CD4-positive, alpha-beta T cell (primary cell): Measurements from ENCODE around the gene RAI14. TPM values are rescaled to one million over a fixed set of nuclear protein-coding genes. Genes with fewer than 3 reads are reported as not detected.

Experiments
- ATAC-seq: fragments of 200-7000 bp; cut with Tn5 transposase; one replicate; pipeline ENCODE4 v1.10.0; 2022; ENCODE audit warnings: mild to moderate bottlenecking; ENCODE audit not compliant: poor library complexity
- CTCF ChIA-PET: fragments of 350-600 bp; sonication (Branson Sonifier 250); formaldehyde crosslinking; loops from one replicate; lab custom pipeline; 2021; ENCODE audit warnings: antibody characterized with exemption, inconsistent platforms; lab: Charles Lee
- POLR2A ChIA-PET: fragments of 350-600 bp; sonication (Branson Sonifier 250); formaldehyde crosslinking; loops from one replicate; lab custom pipeline; 2021; ENCODE audit warnings: antibody characterized with exemption, inconsistent platforms; lab: Charles Lee
- DNase-seq, 14 experiments: peaks; one replicate each; pipeline ENCODE4 v3.0.0-alpha.2; 2013 to 2020; ENCODE audit warnings: mixed read lengths in 2 of 14
- H3K27ac ChIP-seq, 2 donors: one replicate each; pipeline versions ENCODE4 v1.5.1 to v1.7.0; 2013; ENCODE audit warnings: low read length in 2 of 2, low read depth in 1 of 2, mild to moderate bottlenecking in 1 of 2
- H3K27me3 ChIP-seq, 2 experiments: 1 replicate in 1 of 2; 2 replicates in 1 of 2; pipeline versions ENCODE4 v1.6.1 to v1.7.0; 2013; ENCODE audit warnings: low read length in 2 of 2, control low read depth in 1 of 2, mild to moderate bottlenecking in 1 of 2, moderate library complexity in 1 of 2; ENCODE audit not compliant: insufficient read depth in 2 of 2, control insufficient read depth in 1 of 2
- H3K36me3 ChIP-seq: one replicate; pipeline ENCODE4 v1.6.1; 2013; ENCODE audit warnings: low read length, control low read depth; ENCODE audit not compliant: insufficient read depth
- H3K4me1 ChIP-seq: one replicate; pipeline ENCODE4 v1.6.1; 2013; ENCODE audit warnings: low read length, control low read depth; ENCODE audit not compliant: insufficient read depth
- H3K4me3 ChIP-seq: one replicate; pipeline ENCODE4 v1.5.1; 2013; ENCODE audit warnings: mild to moderate bottlenecking, low read length, moderate library complexity
- H3K9me3 ChIP-seq, 2 experiments: 1 replicate in 1 of 2; 2 replicates in 1 of 2; pipeline versions ENCODE4 v1.6.1 to v1.7.0; 2013; ENCODE audit warnings: low read length in 2 of 2, mild to moderate bottlenecking in 2 of 2, control low read depth in 1 of 2, moderate library complexity in 1 of 2; ENCODE audit not compliant: control insufficient read depth in 1 of 2, insufficient read depth in 1 of 2
- H3K27ac Mint-ChIP-seq: one replicate; pipeline ENCODE4 v1.8.0; 2020; ENCODE audit warnings: mixed read lengths
- H3K27me3 Mint-ChIP-seq: one replicate; pipeline ENCODE4 v1.8.0; 2021; ENCODE audit warnings: mixed read lengths
- H3K36me3 Mint-ChIP-seq: one replicate; pipeline ENCODE4 v1.8.0; 2021; ENCODE audit warnings: low read depth, mixed read lengths
- H3K4me1 Mint-ChIP-seq: one replicate; pipeline ENCODE4 v1.8.0; 2021; ENCODE audit warnings: low read depth, mixed read lengths
- H3K4me3 Mint-ChIP-seq: one replicate; pipeline ENCODE4 v1.8.0; 2020; ENCODE audit warnings: mild to moderate bottlenecking, mixed read lengths
- H3K9me3 Mint-ChIP-seq: one replicate; pipeline ENCODE4 v1.8.0; 2020; ENCODE audit warnings: mixed read lengths
- CTCF ChIP-seq: fragments of 200-600 bp; IDR thresholded peaks from one replicate; pipeline ENCODE4 v1.8.0; 2022; ENCODE audit warnings: antibody characterized with exemption, mild to moderate bottlenecking
- intact Hi-C, 2 experiments: fragments of 100-400 bp; cut with DNase I in 1 of 2; cut with micrococcal nuclease in 1 of 2; formaldehyde crosslinking; loops; one replicate each; pipeline versions ENCODE4 v1.15.1 to v1.9.0; 2023 to 2025; cut with DNase I, micrococcal nuclease
- total RNA-seq, 174 experiments: library from RNA in 2 of 174; stranded (reverse) in 2 of 174; gene quantifications; one replicate each; pipeline ENCODE4 v1.2.3 and lab custom pipeline; 2021 to 2026

Gene RAI14
- total RNA-seq, 2 experiments from 2014 or later, result 0.20 to 0.60 TPM

- TF ChIP-seq CTCF, result no peak
- H3K27me3 ChIP-seq, result no peaks in the 10 kb centered on the region
- DNase-seq (no peak), ATAC-seq (no peak)
- Mint-ChIP-seq H3K27me3 (peaks cover 8% of the 10 kb centered on the region), H3K4me1 (no peaks in the 10 kb centered on the region), H3K4me3 (no peak overlapping the region), H3K36me3 (no peaks in the 10 kb centered on the region), H3K9me3 (no peaks in the 10 kb centered on the region), H3K27ac (no peak overlapping the region)
- intact Hi-C loops, result no loop called here
- CTCF ChIA-PET, result no interaction called here
- no peaks in the 10 kb centered on the region for H3K4me1 ChIP-seq
- no peak overlapping the region for H3K27ac ChIP-seq
- no peaks in the 10 kb centered on the region for H3K36me3 ChIP-seq
- no peaks in the 10 kb centered on the region for H3K9me3 ChIP-seq
- POLR2A ChIA-PET, result no interaction called here
- no peak overlapping the region for H3K4me3 ChIP-seq
Measured at GRCh38 chr5:34609951-34610441, 46.1 kb upstream of the RAI14 start.

DNA sequence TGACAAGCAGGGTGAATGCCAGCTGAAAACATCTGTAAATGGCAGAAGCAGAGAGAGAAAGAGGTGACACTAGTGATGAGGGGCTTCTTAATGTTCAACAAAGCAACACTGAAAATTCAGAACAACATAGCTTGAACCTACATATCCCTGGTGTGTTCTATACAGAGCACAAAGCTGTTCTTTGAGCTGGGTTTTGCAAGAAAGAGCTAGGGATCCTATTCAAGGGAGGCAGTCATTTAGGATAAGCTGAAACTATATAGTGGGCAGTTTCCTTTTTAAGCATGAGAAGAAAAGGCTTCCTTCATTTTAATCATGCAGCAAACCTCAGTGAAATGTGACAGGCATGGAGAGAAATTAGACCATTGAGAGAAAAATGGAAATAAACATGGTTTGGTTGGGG lies 45.6 kb upstream of the RAI14 start:
- Mint-ChIP-seq H3K4me3 (no peak overlapping the region), H3K9me3 (no peaks in the 10 kb centered on the region), H3K27me3 (peaks cover 10% of the 10 kb centered on the region), H3K27ac (no peak overlapping the region), H3K36me3 (no peaks in the 10 kb centered on the region), H3K4me1 (no peaks in the 10 kb centered on the region)
- ChIA-PET CTCF (no interaction called here), POLR2A (interaction anchor here (0.7 kb wide), 1 partner anchor 16 kb away, joined by 3 read pairs; no protein-coding TSS in a partner anchor)
- DNase-seq (no peak), ATAC-seq (no peak)
- Histone ChIP-seq H3K4me3 (no peak overlapping the region), H3K36me3 (no peaks in the 10 kb centered on the region), H3K27me3 (no peaks in the 10 kb centered on the region), H3K4me1 (no peaks in the 10 kb centered on the region), H3K27ac (no peak overlapping the region), H3K9me3 (no peaks in the 10 kb centered on the region)
- intact Hi-C loops, result no loop called here
- no peak for TF ChIP-seq CTCF

GRCh38 chr5:34611464-34612415 lies 44.4 kb upstream of the RAI14 start:
- Histone ChIP-seq H3K9me3 (no peaks in the 10 kb centered on the region), H3K27ac (no peak overlapping the region), H3K27me3 (no peaks in the 10 kb centered on the region), H3K4me1 (no peaks in the 10 kb centered on the region), H3K4me3 (no peak overlapping the region), H3K36me3 (no peaks in the 10 kb centered on the region)
- H3K9me3 Mint-ChIP-seq, result no peaks in the 10 kb centered on the region
- no peak for ATAC-seq
- no peaks in the 10 kb centered on the region for H3K36me3 Mint-ChIP-seq
- no peak overlapping the region for H3K27ac Mint-ChIP-seq
- ChIA-PET CTCF (interaction anchor here (0.7 kb wide), 2 partner anchors 152 to 498 kb away, joined by 3 read pairs; no protein-coding TSS in a partner anchor), POLR2A (no interaction called here)
- H3K4me3 Mint-ChIP-seq, result no peak overlapping the region
- no peak for TF ChIP-seq CTCF
- H3K4me1 Mint-ChIP-seq, result no peaks in the 10 kb centered on the region
- peaks cover 15% of the 10 kb centered on the region for H3K27me3 Mint-ChIP-seq
- DNase-seq, result no peak
- intact Hi-C loops, result no loop called here
